SK-N-SH (cell line): ENCODE results near the gene GABRR2.

Source experiments
- CHD2 ChIP-seq: fragments of 150-350 bp; IDR thresholded peaks from 2 replicates; pipeline ENCODE4 v1.6.1; 2018; ENCODE audit warnings: low read length; ENCODE audit not compliant: partially characterized antibody
- CTCF ChIP-seq: fragments of 200-600 bp; sonication (generic); IDR thresholded peaks from 2 replicates; pipeline ENCODE4 v1.6.1; 2017; ENCODE audit warnings: antibody characterized with exemption, mild to moderate bottlenecking, moderate library complexity
- EP300 ChIP-seq, 2 experiments: IDR thresholded peaks; 2 replicates each; pipeline versions ENCODE4 v1.4.0 to v1.6.1; 2012; ENCODE audit warnings: borderline replicate concordance in 1 of 2, low read depth in 1 of 2, low read length in 1 of 2
- EZH2phosphoT487 ChIP-seq: fragments of 200-600 bp; sonication (generic); IDR thresholded peaks from 2 replicates; pipeline ENCODE4 v1.6.1; 2017; ENCODE audit warnings: low read depth, mixed run types, mild to moderate bottlenecking, antibody characterized with exemption, moderate library complexity, borderline replicate concordance
- MAX ChIP-seq: IDR thresholded peaks from 2 replicates; pipeline ENCODE4 v1.4.0; 2012; ENCODE audit warnings: low read depth
- PBX3 ChIP-seq: IDR thresholded peaks from 2 replicates; pipeline ENCODE4; 2012
- POLR2AphosphoS5 ChIP-seq: IDR thresholded peaks from 2 replicates; pipeline ENCODE4 v1.6.1; 2012; ENCODE audit warnings: low read depth, low read length
- TAF1 ChIP-seq: IDR thresholded peaks from 2 replicates; pipeline ENCODE4 v1.6.1; 2012; ENCODE audit warnings: low read depth, mild to moderate bottlenecking, low read length, moderate library complexity, borderline replicate concordance

DNA sequence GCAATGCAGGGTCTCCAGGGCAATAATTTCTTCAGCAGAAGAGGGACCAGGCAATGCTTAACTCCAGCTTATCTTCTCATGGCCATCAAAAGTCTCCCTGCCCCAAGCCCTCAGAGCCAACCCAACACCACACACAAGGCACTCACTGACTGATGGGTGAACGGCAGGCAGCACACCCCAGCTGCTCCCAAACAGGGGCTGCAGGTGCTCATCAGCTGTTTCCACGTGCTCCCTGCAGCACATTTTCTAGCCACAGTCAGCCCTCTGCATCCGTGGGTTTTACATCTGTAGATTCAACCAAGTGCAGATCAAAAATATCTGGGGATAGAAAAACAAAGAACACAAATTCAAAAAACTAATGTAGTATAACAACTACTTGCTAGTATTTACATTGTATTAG lies 94.0 kb downstream of the GABRR2 start:
- TF ChIP-seq PBX3 (no peak), POLR2AphosphoS5 (no peak), CTCF (no peak), EZH2phosphoT487 (no peak), CHD2 (no peak), EP300 (IDR thresholded peaks at IDR 0.05; ENCODE audit: borderline replicate concordance in 1 of 2, low read depth in 1 of 2, low read length in 1 of 2) (no peak), TAF1 (no peak), MAX (no peak)
